NT2/D1 (cell line): ENCODE data around the gene FHOD1.

Source experiments
- SUZ12 ChIP-seq: IDR thresholded peaks from 2 replicates; pipeline ENCODE4 v1.6.1; 2011; ENCODE audit not compliant: insufficient read length, insufficient read depth; ENCODE audit errors: extremely low read depth
- YY1 ChIP-seq: IDR thresholded peaks from 2 replicates; pipeline ENCODE4 v1.6.1; 2011; ENCODE audit not compliant: insufficient read length, insufficient read depth
- ZNF274 ChIP-seq: IDR thresholded peaks from 2 replicates; pipeline ENCODE4 v1.6.1; 2011; ENCODE audit warnings: mild to moderate bottlenecking, low read depth, low read length

DNA sequence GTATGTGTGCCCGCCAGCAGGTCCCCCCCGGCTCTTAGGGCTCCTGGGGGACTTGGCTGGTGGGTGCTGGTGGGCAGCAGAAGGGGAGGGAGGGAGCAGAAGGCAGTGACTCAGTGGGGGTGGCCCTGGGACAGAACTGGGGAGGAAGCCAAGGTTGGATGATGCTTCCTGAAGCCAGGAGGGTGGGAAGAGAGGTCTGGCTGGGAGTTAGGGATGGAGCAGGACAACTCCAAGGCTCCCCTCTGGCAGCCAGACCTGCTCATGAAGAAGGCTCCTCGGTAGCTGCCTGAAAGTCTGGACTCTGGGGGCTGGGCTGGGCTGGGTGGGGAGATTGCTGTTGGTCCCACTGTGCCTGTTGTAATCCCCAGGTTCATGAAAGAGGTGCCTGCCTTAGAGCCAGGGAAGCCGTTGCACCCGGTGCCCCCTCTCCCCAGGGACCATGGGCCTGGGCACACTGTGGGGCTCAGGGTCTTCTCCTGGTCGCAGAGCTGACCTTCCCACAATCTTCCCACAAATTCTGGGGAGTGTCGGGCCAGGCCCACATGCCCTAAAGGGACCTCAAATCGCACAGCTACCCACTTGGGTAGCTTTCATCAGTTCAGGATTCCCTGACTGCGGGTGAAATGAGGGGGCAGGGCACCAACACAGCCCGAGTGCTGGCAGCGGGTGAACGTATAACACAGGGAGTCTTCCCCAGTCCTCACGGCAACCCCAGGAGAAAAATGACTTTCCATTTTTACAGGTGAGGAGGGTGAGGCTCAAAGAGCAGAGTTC lies 30.9 kb upstream of the FHOD1 start:
- TF ChIP-seq ZNF274 (no peak), YY1 (no peak), SUZ12 (no peak)
